Glutamatergic neuron (in vitro differentiated cells): ENCODE results near the gene MAP3K10. TPM values are rescaled to one million over a fixed set of nuclear protein-coding genes. Genes with fewer than 3 reads are reported as not detected.

Experiments used
- DNase-seq: peaks from one replicate; pipeline ENCODE4 v3.0.0; 2022
- H3K27ac Mint-ChIP-seq: one replicate; pipeline ENCODE4 v1.8.0; 2020; ENCODE audit warnings: mild to moderate bottlenecking, mixed read lengths, inconsistent platforms; ENCODE audit not compliant: unreplicated experiment
- H3K27me3 Mint-ChIP-seq: one replicate; pipeline ENCODE4 v1.8.0; 2020; ENCODE audit warnings: mild to moderate bottlenecking, moderate library complexity, mixed read lengths, inconsistent platforms; ENCODE audit not compliant: unreplicated experiment
- H3K36me3 Mint-ChIP-seq: one replicate; pipeline ENCODE4 v1.8.0; 2020; ENCODE audit warnings: mild to moderate bottlenecking, mixed read lengths, inconsistent platforms; ENCODE audit not compliant: unreplicated experiment
- H3K4me1 Mint-ChIP-seq: one replicate; pipeline ENCODE4 v1.8.0; 2020; ENCODE audit warnings: mild to moderate bottlenecking, low read depth, mixed read lengths, inconsistent platforms; ENCODE audit not compliant: unreplicated experiment
- H3K4me3 Mint-ChIP-seq: one replicate; pipeline ENCODE4 v1.8.0; 2020; ENCODE audit warnings: mild to moderate bottlenecking, mixed read lengths, inconsistent platforms; ENCODE audit not compliant: unreplicated experiment
- H3K9me3 Mint-ChIP-seq: one replicate; pipeline ENCODE4 v1.8.0; 2020; ENCODE audit warnings: mild to moderate bottlenecking, moderate library complexity, mixed read lengths, inconsistent platforms; ENCODE audit not compliant: unreplicated experiment
- total RNA-seq: library from RNA; stranded (reverse); fragmentation: NEBNext Ultra II Directional; extraction: Animal tissue kit (Norgen Biotek cat#: 25700); gene quantifications from one replicate; pipeline ENCODE4 v1.2.1, GENCODE V29; 2021; ENCODE audit not compliant: unreplicated experiment
- TF ChIP-seq, protein P1 (sequence below): fragments of 200-600 bp; sonication (generic); IDR thresholded peaks from one replicate; pipeline ENCODE4 v1.5.0; 2021; ENCODE audit not compliant: partially characterized antibody, unreplicated experiment

The MAP3K10 gene
- total RNA-seq, 1 donor from 2014 or later: 66.9 TPM

DNA sequence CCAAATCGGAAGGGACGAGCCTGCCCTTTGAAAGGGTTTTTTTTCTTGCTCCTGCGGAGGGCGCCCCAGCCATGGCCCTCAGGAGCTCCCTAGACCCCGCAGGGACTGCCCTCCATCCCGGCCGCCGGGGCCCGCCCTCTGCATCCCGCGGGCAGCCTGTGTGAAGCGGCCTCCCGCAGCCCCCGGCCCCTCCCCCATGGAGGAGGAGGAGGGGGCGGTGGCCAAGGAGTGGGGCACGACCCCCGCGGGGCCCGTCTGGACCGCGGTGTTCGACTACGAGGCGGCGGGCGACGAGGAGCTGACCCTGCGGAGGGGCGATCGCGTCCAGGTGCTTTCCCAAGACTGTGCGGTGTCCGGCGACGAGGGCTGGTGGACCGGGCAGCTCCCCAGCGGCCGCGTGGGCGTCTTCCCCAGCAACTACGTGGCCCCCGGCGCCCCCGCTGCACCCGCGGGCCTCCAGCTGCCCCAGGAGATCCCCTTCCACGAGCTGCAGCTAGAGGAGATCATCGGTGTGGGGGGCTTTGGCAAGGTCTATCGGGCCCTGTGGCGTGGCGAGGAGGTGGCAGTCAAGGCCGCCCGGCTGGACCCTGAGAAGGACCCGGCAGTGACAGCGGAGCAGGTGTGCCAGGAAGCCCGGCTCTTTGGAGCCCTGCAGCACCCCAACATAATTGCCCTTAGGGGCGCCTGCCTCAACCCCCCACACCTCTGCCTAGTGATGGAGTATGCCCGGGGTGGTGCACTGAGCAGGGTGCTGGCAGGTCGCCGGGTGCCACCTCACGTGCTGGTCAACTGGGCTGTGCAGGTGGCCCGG, 815 bp downstream of the MAP3K10 start:
- Mint-ChIP-seq H3K36me3 (no peaks in the 10 kb centered on the region), H3K4me1 (no peaks in the 10 kb centered on the region), H3K27me3 (no peaks in the 10 kb centered on the region), H3K9me3 (peaks cover 5% of the 10 kb centered on the region), H3K27ac (no peak overlapping the region), H3K4me3 (peak overlapping the region; percentile 63)
- DNase-seq: peak; percentile 78
- TF ChIP-seq, protein P1, sequence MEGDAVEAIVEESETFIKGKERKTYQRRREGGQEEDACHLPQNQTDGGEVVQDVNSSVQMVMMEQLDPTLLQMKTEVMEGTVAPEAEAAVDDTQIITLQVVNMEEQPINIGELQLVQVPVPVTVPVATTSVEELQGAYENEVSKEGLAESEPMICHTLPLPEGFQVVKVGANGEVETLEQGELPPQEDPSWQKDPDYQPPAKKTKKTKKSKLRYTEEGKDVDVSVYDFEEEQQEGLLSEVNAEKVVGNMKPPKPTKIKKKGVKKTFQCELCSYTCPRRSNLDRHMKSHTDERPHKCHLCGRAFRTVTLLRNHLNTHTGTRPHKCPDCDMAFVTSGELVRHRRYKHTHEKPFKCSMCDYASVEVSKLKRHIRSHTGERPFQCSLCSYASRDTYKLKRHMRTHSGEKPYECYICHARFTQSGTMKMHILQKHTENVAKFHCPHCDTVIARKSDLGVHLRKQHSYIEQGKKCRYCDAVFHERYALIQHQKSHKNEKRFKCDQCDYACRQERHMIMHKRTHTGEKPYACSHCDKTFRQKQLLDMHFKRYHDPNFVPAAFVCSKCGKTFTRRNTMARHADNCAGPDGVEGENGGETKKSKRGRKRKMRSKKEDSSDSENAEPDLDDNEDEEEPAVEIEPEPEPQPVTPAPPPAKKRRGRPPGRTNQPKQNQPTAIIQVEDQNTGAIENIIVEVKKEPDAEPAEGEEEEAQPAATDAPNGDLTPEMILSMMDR: no peak

DNA sequence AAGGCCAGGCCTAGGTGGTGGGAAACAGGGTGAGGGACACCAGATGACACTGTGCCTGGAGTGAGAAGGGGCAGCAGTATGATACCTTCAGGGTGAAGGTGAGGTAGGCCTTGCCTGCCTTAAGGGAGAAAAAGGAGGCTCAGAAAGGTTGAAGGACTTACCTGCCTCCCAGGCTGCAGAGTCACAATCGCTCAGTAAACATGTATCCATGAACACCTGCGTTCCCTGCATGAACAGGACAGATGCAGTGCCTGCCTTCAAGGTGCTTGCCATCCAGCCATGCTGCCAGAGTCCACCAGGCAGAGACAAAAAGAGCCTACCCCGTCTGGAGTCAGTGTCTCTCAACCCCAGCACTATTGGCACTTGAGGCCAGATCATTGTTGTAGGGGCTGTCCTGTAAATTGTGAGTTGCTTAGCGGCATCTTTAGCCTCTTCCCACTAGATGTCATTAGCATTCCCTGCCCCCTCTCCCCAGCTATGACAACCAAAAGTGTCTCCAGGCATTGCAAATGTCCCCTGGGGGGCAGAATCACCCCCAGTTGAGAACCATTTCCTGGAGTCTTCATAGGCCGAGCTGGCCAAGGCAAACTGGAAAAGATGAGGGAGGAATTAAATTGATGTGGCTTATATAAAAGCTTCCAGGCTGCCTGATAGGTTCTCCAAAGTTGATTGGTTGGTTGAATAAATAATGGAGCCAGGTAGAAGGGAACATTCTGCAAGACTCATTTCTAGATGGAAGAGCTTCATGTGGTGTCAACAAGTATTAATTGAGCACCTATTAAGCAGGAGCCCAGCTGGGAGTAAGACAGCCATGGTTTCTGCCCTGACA, 1.7 kb downstream of the MAP3K10 start:
- peak overlapping the region; percentile 63 for H3K4me3 Mint-ChIP-seq
- DNase-seq: no peak
- no peaks in the 10 kb centered on the region for H3K27me3 Mint-ChIP-seq
- no peaks in the 10 kb centered on the region for H3K36me3 Mint-ChIP-seq
- TF ChIP-seq, protein P1: no peak
- H3K4me1 Mint-ChIP-seq: no peaks in the 10 kb centered on the region
- H3K27ac Mint-ChIP-seq: no peak overlapping the region
- H3K9me3 Mint-ChIP-seq: peaks cover 5% of the 10 kb centered on the region

DNA sequence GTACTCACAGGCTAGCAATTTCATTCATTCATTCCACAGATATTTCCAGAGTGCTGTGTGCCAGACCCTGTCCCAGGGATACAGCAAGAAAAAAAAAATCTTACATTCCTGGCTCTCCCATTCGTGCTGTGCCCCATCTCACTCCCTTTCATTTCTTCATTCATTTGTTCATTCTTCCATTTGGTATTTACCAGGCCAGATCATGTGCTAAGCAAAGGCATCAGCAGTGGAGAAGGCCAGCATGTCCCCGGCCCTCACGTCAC, 2.3 kb downstream of the MAP3K10 start:
- H3K27me3 Mint-ChIP-seq: no peaks in the 10 kb centered on the region
- TF ChIP-seq, protein P1: no peak
- H3K36me3 Mint-ChIP-seq: no peaks in the 10 kb centered on the region
- H3K4me1 Mint-ChIP-seq: no peaks in the 10 kb centered on the region
- H3K4me3 Mint-ChIP-seq: no peak overlapping the region
- H3K27ac Mint-ChIP-seq: no peak overlapping the region
- no peak for DNase-seq
- peaks cover 5% of the 10 kb centered on the region for H3K9me3 Mint-ChIP-seq

DNA sequence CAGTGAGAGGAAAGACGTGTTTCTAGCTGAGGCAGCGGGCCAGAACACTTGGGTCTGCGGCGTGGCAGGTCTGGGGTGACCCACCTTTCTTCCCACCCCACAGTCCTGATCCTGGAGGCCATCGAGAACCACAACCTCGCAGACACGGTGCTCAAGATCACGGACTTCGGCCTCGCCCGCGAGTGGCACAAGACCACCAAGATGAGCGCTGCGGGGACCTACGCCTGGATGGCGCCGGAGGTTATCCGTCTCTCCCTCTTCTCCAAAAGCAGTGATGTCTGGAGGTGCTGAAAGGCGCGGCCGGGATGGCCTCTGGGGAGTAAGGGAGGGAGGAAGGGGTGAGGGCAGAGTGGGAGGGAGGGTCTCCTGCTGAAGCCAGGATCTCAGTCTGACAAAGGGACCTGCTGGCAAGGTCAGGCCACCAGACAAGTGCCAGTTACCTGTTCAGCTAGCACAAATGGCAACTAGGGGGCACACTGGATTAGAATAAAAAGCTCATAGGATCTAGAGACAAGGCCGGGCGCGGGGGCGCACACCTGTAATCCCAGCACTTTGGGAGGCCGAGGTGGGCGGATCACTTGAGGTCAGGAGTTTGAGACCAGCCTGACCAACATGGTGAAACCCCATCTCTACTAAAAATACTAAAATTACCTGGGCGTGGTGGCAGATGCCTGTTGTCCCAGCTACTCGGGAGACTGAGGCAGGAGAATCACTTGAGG, 7.2 kb downstream of the MAP3K10 start:
- H3K4me1 Mint-ChIP-seq: no peaks in the 10 kb centered on the region
- DNase-seq: no peak
- H3K27ac Mint-ChIP-seq: no peak overlapping the region
- peaks cover 4% of the 10 kb centered on the region for H3K36me3 Mint-ChIP-seq
- no peaks in the 10 kb centered on the region for H3K27me3 Mint-ChIP-seq
- H3K9me3 Mint-ChIP-seq: no peaks in the 10 kb centered on the region
- TF ChIP-seq, protein P1: no peak
- H3K4me3 Mint-ChIP-seq: no peak overlapping the region
